ENCODE data around the gene HMX2. TPM values are rescaled to one million over a fixed set of nuclear protein-coding genes. Genes with fewer than 3 reads are reported as not detected.

Gene HMX2
- total RNA-seq, 1 experiment from 2014 or later: not detected

GRCh38 chr10:123126246-123126645 lies 21.7 kb upstream of the HMX2 start:
- Histone ChIP-seq H3K79me2 (ENCODE audit: low read length) (no peaks in the 10 kb centered on the region), H2AFZ (ENCODE audit: low read length) (no peak overlapping the region), H3K27me3 (ENCODE audit: low read length) (no peaks in the 10 kb centered on the region), H3K9me2 (replicated peaks; ENCODE audit: low read length) (no peaks in the 10 kb centered on the region), H3K9me3 (ENCODE audit: low read length) (no peaks in the 10 kb centered on the region), H3K4me1 (ENCODE audit: insufficient read depth, low read length) (peaks cover 22% of the 10 kb centered on the region), H3F3A (ENCODE audit: low read length, unreplicated experiment) (no peaks in the 10 kb centered on the region), H3K36me3 (ENCODE audit: low read depth, low read length) (no peaks in the 10 kb centered on the region), H3K27ac (ENCODE audit: low read length) (no peak overlapping the region), H3K9ac (ENCODE audit: low read length) (no peak overlapping the region), H3K4me3 (ENCODE audit: low read length) (no peak overlapping the region), H4K20me1 (ENCODE audit: low read length) (no peaks in the 10 kb centered on the region), H3K4me2 (ENCODE audit: low read length) (no peak overlapping the region)
- DNase-seq (no peak), ATAC-seq (no peak)
- intact Hi-C loops (cut with micrococcal nuclease): no loop called here
- ChIA-PET CTCF (no interaction called here), POLR2A (ENCODE audit: unreplicated experiment) (no interaction called here)
- no TSS peak for BruUV-seq (replicated peaks)
- no peak for TF ChIP-seq EZH2phosphoT487 (IDR thresholded peaks at IDR 0.05; ENCODE audit: borderline replicate concordance, low read length)
- no peak for TF ChIP-seq EZH2 (IDR thresholded peaks at IDR 0.05; ENCODE audit: low read length, unreplicated experiment)
- TF ChIP-seq, protein P1, sequence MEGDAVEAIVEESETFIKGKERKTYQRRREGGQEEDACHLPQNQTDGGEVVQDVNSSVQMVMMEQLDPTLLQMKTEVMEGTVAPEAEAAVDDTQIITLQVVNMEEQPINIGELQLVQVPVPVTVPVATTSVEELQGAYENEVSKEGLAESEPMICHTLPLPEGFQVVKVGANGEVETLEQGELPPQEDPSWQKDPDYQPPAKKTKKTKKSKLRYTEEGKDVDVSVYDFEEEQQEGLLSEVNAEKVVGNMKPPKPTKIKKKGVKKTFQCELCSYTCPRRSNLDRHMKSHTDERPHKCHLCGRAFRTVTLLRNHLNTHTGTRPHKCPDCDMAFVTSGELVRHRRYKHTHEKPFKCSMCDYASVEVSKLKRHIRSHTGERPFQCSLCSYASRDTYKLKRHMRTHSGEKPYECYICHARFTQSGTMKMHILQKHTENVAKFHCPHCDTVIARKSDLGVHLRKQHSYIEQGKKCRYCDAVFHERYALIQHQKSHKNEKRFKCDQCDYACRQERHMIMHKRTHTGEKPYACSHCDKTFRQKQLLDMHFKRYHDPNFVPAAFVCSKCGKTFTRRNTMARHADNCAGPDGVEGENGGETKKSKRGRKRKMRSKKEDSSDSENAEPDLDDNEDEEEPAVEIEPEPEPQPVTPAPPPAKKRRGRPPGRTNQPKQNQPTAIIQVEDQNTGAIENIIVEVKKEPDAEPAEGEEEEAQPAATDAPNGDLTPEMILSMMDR (conservative IDR thresholded peaks at IDR 0.05; ENCODE audit: low read depth, low read length): no peak

GRCh38 chr10:123129618-123130271 lies 18.2 kb upstream of the HMX2 start:
- CTCF ChIA-PET: no interaction called here
- Histone ChIP-seq H3K9ac (ENCODE audit: low read length) (no peak overlapping the region), H3K4me3 (ENCODE audit: low read length) (no peak overlapping the region), H3K27me3 (ENCODE audit: low read length) (peaks cover 6% of the 10 kb centered on the region), H3F3A (ENCODE audit: low read length, unreplicated experiment) (no peaks in the 10 kb centered on the region), H2AFZ (ENCODE audit: low read length) (no peak overlapping the region), H4K20me1 (ENCODE audit: low read length) (no peaks in the 10 kb centered on the region), H3K79me2 (ENCODE audit: low read length) (no peaks in the 10 kb centered on the region), H3K4me2 (ENCODE audit: low read length) (peak overlapping the region; percentile 33), H3K9me2 (replicated peaks; ENCODE audit: low read length) (no peaks in the 10 kb centered on the region), H3K9me3 (ENCODE audit: low read length) (no peaks in the 10 kb centered on the region), H3K27ac (ENCODE audit: low read length) (0 out of 2 replicates have a peak overlapping the region, but pooled peaks have one; percentile 12), H3K4me1 (ENCODE audit: insufficient read depth, low read length) (peaks cover 23% of the 10 kb centered on the region), H3K36me3 (ENCODE audit: low read depth, low read length) (no peaks in the 10 kb centered on the region)
- BruUV-seq (replicated peaks): no TSS peak
- peak; percentile 76 for DNase-seq
- intact Hi-C loops (cut with micrococcal nuclease): no loop called here
- no peak for TF ChIP-seq EZH2phosphoT487 (IDR thresholded peaks at IDR 0.05; ENCODE audit: borderline replicate concordance, low read length)
- POLR2A ChIA-PET (ENCODE audit: unreplicated experiment): no interaction called here
- ATAC-seq: peak; percentile 24

GRCh38 chr10:123132576-123133477 lies 15.1 kb upstream of the HMX2 start:
- ChIA-PET CTCF (no interaction called here), POLR2A (ENCODE audit: unreplicated experiment) (no interaction called here)
- Histone ChIP-seq H3K79me2 (ENCODE audit: low read length) (no peaks in the 10 kb centered on the region), H3F3A (ENCODE audit: low read length, unreplicated experiment) (no peaks in the 10 kb centered on the region), H2AFZ (ENCODE audit: low read length) (peak overlapping the region; percentile 55; the same call in 1 of the 2 replicates), H3K4me2 (ENCODE audit: low read length) (peak overlapping the region; percentile 76), H4K20me1 (ENCODE audit: low read length) (no peaks in the 10 kb centered on the region), H3K9me3 (ENCODE audit: low read length) (no peaks in the 10 kb centered on the region), H3K27me3 (ENCODE audit: low read length) (peaks cover 34% of the 10 kb centered on the region), H3K4me1 (ENCODE audit: insufficient read depth, low read length) (peaks cover 23% of the 10 kb centered on the region), H3K9me2 (replicated peaks; ENCODE audit: low read length) (no peaks in the 10 kb centered on the region), H3K36me3 (ENCODE audit: low read depth, low read length) (no peaks in the 10 kb centered on the region), H3K27ac (ENCODE audit: low read length) (no peak overlapping the region), H3K9ac (ENCODE audit: low read length) (no peak overlapping the region), H3K4me3 (ENCODE audit: low read length) (peak overlapping the region; percentile 47; the same call in 1 of the 2 replicates)
- ATAC-seq (peak; percentile 65), DNase-seq (peak; percentile 84)
- intact Hi-C loops (cut with micrococcal nuclease): loop anchor here (1.0 to 2.0 kb wide), 3 partner anchors 90 to 426 kb away; no protein-coding TSS in a partner anchor
- TF ChIP-seq EZH2 (IDR thresholded peaks at IDR 0.05; ENCODE audit: low read length, unreplicated experiment) (no peak), EZH2phosphoT487 (IDR thresholded peaks at IDR 0.05; ENCODE audit: borderline replicate concordance, low read length) (no peak)
- TF ChIP-seq, protein P1 (conservative IDR thresholded peaks at IDR 0.05; ENCODE audit: low read depth, low read length): peak; percentile 77
- no TSS peak for BruUV-seq (replicated peaks)
